ENCODE measurements around the gene SLC22A31.
"Not testable (repeated sequence)": the region's sequence is repeated elsewhere in the genome, so short reads cannot be mapped to it uniquely, and the experiment has no call there.

SLC22A31 gene

GRCh38 chr16:89192956-89193575, 7.3 kb downstream of the SLC22A31 start:
- no peak for DNase-seq

- peak; percentile 9 for DNase-seq
Measured at GRCh38 chr16:89192186-89192955, 8.0 kb downstream of the SLC22A31 start.

- no peak for DNase-seq
Measured at GRCh38 chr16:89191901-89192185, 8.5 kb downstream of the SLC22A31 start.

GRCh38 chr16:89191033-89191900, 9.1 kb downstream of the SLC22A31 start:
- no peak for DNase-seq

GRCh38 chr16:89190150-89190958, 10.0 kb downstream of the SLC22A31 start:
- DNase-seq = no peak

- DNase-seq = no peak
Measured at GRCh38 chr16:89189358-89190025, 10.8 kb downstream of the SLC22A31 start.

- DNase-seq = not testable (repeated sequence)
Measured at GRCh38 chr16:89188471-89189357, 11.6 kb downstream of the SLC22A31 start.

- DNase-seq = no peak
Measured at GRCh38 chr16:89187770-89188392, 12.5 kb downstream of the SLC22A31 start.

- DNase-seq = no peak
Measured at GRCh38 chr16:89187032-89187769, 13.1 kb downstream of the SLC22A31 start.

GRCh38 chr16:89186593-89187031, 13.7 kb downstream of the SLC22A31 start:
- DNase-seq = not testable (repeated sequence)

GRCh38 chr16:89185887-89186592, 14.3 kb downstream of the SLC22A31 start:
- not testable (repeated sequence) for DNase-seq

GRCh38 chr16:89184933-89185794, 15.2 kb downstream of the SLC22A31 start:
- DNase-seq = no peak

GRCh38 chr16:89184677-89184932, 15.7 kb downstream of the SLC22A31 start:
- no peak for DNase-seq

GRCh38 chr16:89183975-89184676, 16.2 kb downstream of the SLC22A31 start:
- no peak for DNase-seq

GRCh38 chr16:89183463-89183862, 16.9 kb downstream of the SLC22A31 start:
- no peak for DNase-seq

- no peak for DNase-seq
Measured at GRCh38 chr16:89179656-89180315, 20.6 kb downstream of the SLC22A31 start.

- DNase-seq = no peak
Measured at GRCh38 chr16:89179148-89179484, 21.2 kb downstream of the SLC22A31 start.
